Cardiac fibroblast (primary cell): ENCODE measurements around the gene SMG1.

Experiments
- DNase-seq, 2 donors: peaks; one replicate each; pipeline versions ENCODE4 v3.0.0 to v3.0.0-alpha.2; 2010; ENCODE audit warnings: low read depth in 2 of 2
- H3K4me3 ChIP-seq, 2 donors: replicated peaks in 1 of 2; 1 replicate in 1 of 2; 2 replicates in 1 of 2; pipeline ENCODE4 v1.5.1; 2011; ENCODE audit warnings: low read depth in 2 of 2, low read length in 2 of 2, mild to moderate bottlenecking in 2 of 2, moderate library complexity in 1 of 2
- TF ChIP-seq, protein P1 (sequence below): IDR thresholded peaks from one replicate; pipeline ENCODE4 v1.5.1; 2011; ENCODE audit warnings: low read depth, mild to moderate bottlenecking, low read length, inconsistent platforms

The SMG1 gene

DNA sequence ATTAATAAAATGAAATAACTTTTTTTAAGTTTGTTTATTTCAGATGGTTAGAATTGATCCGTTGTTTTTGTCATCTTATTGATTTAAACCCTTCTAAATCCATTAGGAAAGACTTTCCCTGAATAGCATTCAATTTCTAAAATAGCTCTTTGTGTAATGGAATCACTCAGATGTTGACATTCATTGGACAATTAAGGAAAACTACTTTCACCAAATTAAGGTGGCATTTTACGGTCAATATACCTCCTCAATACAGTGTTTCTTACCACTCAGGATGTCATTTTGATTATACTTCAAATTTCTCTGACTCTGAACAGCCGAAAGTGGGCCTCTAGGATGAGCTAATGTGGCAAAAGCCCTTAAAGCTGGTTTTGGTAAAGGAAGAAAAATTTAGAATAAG, 126.7 kb downstream of the SMG1 start:
- TF ChIP-seq, protein P1, sequence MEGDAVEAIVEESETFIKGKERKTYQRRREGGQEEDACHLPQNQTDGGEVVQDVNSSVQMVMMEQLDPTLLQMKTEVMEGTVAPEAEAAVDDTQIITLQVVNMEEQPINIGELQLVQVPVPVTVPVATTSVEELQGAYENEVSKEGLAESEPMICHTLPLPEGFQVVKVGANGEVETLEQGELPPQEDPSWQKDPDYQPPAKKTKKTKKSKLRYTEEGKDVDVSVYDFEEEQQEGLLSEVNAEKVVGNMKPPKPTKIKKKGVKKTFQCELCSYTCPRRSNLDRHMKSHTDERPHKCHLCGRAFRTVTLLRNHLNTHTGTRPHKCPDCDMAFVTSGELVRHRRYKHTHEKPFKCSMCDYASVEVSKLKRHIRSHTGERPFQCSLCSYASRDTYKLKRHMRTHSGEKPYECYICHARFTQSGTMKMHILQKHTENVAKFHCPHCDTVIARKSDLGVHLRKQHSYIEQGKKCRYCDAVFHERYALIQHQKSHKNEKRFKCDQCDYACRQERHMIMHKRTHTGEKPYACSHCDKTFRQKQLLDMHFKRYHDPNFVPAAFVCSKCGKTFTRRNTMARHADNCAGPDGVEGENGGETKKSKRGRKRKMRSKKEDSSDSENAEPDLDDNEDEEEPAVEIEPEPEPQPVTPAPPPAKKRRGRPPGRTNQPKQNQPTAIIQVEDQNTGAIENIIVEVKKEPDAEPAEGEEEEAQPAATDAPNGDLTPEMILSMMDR: no peak
- H3K4me3 ChIP-seq: peak overlapping the region; percentile 93 to 97
- no peak for DNase-seq

DNA sequence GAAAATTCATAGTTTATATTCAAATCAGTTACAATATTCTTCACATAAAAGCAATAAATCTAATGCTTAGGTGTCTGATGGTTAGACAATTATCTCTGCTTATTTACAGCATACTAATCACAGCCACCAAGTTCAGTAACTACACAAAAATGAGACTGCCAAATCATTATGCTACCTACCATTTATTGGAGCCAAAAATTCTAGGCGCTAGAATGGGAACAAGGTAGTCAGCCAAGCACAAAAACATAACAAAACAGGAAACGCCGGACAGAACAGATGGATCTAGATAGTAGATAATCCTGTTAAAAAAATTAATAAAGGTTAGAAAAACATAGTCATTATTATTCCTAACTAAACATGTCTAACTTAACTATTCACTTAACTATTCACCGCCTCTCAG, 128.5 kb downstream of the SMG1 start:
- TF ChIP-seq, protein P1: no peak
- no peak overlapping the region for H3K4me3 ChIP-seq
- no peak for DNase-seq

DNA sequence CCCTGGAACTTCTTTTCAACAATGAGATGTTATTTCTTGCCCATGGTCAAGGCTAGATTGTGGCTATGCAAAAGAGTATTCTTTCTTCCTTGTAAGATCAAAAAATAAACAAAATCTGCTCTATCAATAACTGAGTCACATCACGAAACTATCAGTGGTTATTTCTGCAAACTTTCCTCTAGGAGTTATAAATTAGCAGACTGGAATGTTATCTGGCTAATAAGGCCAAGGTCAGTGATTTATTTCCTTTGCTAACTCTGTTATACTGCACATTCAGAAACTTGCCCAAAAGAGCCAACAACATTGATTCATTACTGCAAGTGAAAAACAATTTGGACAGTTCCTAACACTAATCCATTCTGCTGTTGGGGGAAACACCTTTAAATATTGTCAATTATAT, 129.8 kb downstream of the SMG1 start:
- DNase-seq: no peak
- TF ChIP-seq, protein P1: no peak
- H3K4me3 ChIP-seq: no peak overlapping the region

DNA sequence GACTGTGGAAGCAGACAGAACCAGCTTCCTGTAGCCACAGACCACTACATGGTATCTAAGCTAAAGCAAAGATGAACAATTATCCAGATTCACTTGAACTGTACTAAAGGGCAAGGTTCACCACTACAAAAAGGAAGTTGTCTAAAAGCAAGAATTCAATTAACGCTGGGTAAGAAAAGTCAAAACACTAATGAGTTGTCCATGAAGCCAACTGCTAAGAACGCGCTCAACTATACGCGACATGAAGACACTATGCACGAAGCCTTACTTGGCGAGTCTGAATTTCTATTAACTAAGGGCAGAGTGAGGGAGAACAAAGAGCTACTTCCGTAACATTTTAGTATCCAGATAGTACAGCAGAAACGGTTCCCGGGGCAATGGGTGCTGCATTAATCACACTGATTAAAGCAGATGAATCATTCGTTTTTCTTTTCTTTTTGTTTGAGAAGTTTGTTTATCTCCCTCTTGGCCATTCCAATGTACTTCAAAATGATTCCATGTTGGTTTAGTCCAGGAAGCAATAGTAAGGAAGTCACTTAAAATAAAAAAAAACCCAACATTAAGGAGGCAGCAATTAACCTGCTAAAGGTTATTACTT, 133.3 kb downstream of the SMG1 start:
- no peak overlapping the region for H3K4me3 ChIP-seq
- peak in 1 of 2 donors; percentile 42 for DNase-seq
- TF ChIP-seq, protein P1: no peak

DNA sequence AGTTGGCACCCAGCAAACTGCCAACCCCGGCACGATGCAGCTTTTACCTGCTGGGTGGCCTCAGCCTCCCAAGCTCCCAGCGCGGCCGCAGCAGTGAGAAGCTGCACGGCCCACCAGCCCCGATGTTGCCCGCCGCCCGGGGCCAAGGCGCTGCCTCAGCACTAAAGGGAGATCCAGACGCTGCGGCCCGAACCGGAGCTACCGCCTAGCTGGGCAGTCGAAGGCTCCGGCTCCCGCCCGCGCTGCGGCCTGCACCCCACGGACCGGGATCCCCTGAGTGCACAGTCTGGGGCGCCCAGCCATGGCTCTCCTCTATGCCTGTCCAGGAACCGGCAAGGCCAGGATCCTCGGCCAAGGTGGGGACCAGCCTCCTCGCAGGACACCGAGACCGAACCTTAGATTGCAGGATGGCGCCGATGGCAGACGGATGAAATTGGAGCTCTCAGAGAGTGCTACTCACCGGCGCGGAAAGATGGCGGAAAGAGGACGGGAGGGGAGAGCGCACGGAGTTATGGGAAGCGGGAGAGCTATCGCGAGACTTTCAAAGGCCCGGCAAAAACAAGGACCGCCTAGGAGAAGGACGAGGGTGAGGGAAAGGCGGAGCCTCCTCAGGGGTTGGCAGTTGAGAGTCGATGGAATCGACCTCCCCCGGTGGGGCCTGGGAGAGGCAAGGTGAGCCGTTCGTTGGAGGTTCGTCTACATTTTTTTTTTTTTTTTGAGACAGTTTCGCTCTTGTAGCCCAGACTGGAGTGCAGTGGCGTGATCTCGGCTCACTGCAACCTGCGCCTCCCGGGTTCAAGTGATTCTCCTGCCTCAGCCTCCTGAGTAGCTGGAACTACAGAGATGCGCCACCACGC, 136.1 kb downstream of the SMG1 start, which contains the start of gene RPS15A:
Gene RPS15A, minus strand, starts transcription at position 485 of the 857 bp plus-strand sequence. CDS start 1,221 bp downstream, outside the sequence.
- peak within 1 kb of the TSS; percentile 90 to 91 for H3K4me3 ChIP-seq
- TF ChIP-seq, protein P1: no peak
- DNase-seq: peak; percentile 98 to 99

DNA sequence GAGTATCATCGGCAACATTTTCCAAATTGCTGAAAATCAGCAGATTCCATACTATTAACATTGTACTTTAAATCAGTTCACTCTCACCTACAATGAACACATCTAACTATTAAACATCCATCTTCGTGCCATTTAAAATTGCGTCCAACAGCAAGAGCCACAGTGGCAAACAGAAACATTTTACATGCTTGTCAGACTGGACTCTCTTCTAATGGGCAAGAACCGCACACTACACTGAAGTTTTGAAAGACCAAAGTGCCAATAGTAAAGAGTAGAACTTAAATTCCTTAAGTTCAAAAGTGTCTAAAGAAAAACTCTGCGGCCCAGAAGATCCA, 136.7 kb downstream of the SMG1 start:
- TF ChIP-seq, protein P1: no peak
- peak overlapping the region; percentile 90 to 91 for H3K4me3 ChIP-seq
- DNase-seq: no peak
